Fibroblast of villous mesenchyme (primary cell): Measurements from ENCODE around the gene RPS6KB2. TPM values are rescaled to one million over a fixed set of nuclear protein-coding genes. Genes with fewer than 3 reads are reported as not detected.

Source experiments
- DNase-seq: peaks from one replicate; pipeline ENCODE4 v3.0.0-alpha.2; 2010; ENCODE audit warnings: low read depth
- H3K4me3 ChIP-seq: 2 replicates; pipeline ENCODE4 v1.5.1; 2011; ENCODE audit warnings: low read depth, mild to moderate bottlenecking, low read length
- CTCF ChIP-seq: IDR thresholded peaks from 2 replicates; pipeline ENCODE4 v1.5.1; 2012; ENCODE audit warnings: low read depth, mild to moderate bottlenecking, low read length; ENCODE audit not compliant: insufficient read depth
- small RNA-seq: library from RNA; depleted of rRNA; stranded (forward); fragments of <200 nt; gene quantifications from one replicate; pipeline ENCODE3, GENCODE V24; 2012
- total RNA-seq: library from RNA; depleted of rRNA; stranded (reverse); fragments of >200 nt; gene quantifications from 2 replicates; pipeline ENCODE4 v1.2.3, GENCODE V29; 2012

Gene RPS6KB2
- total RNA-seq, 1 donor: 42.3 TPM

GRCh38 chr11:67484847-67485311, 56.6 kb downstream of the RPS6KB2 start:
- DNase-seq: no peak
- no peak overlapping the region for H3K4me3 ChIP-seq
- no peak for TF ChIP-seq CTCF

Small RNAs within 50 kb of the gene (small RNA-seq; reads per million reads assigned to genes)
- not detected for gene RNU6-1238P

Other genes with a start within 250 kb of the RPS6KB2 start
- 24.5 and 33.2 TPM in 2 replicates for gene GRK2, start 162.0 kb upstream of the RPS6KB2 start, total RNA-seq
- 29.6 and 29.8 TPM in 2 replicates for gene ANKRD13D, start 139.2 kb upstream of the RPS6KB2 start, total RNA-seq
- gene SSH3, start 125.0 kb upstream of the RPS6KB2 start, total RNA-seq: 16.1 and 21.2 TPM in 2 replicates
- 43.2 and 68.9 TPM in 2 replicates for gene POLD4, start 74.9 kb upstream of the RPS6KB2 start, total RNA-seq
- 3.5 and 4.7 TPM in 2 replicates for gene CLCF1, start 54.9 kb upstream of the RPS6KB2 start, total RNA-seq
- gene RAD9A, start 36.5 kb upstream of the RPS6KB2 start, total RNA-seq: 4.3 and 6.4 TPM in 2 replicates
- gene PPP1CA, start 26.6 kb upstream of the RPS6KB2 start, total RNA-seq: 172 and 202 TPM in 2 replicates
- not detected in 2 replicates for gene TBC1D10C, start 24.4 kb upstream of the RPS6KB2 start, total RNA-seq
- not detected in 2 replicates for gene CARNS1, start 12.8 kb upstream of the RPS6KB2 start, total RNA-seq
- 0.32 TPM in 1 of 2 replicates, not detected in the other for gene PTPRCAP, start 9.2 kb downstream of the RPS6KB2 start, total RNA-seq
- gene CORO1B, start 15.0 kb downstream of the RPS6KB2 start, total RNA-seq: 85.5 and 102 TPM in 2 replicates
- not detected in 2 replicates for gene GPR152, start 24.2 kb downstream of the RPS6KB2 start, total RNA-seq
- gene CABP4, start 26.9 kb downstream of the RPS6KB2 start, total RNA-seq: not detected in 2 replicates
- gene TMEM134, start 40.8 kb downstream of the RPS6KB2 start, total RNA-seq: 18.4 and 18.6 TPM in 2 replicates
- gene AIP, start 54.5 kb downstream of the RPS6KB2 start, total RNA-seq: 42.7 and 55.1 TPM in 2 replicates
- 21.9 and 22.9 TPM in 2 replicates for gene PITPNM1, start 76.9 kb downstream of the RPS6KB2 start, total RNA-seq
- 13.5 and 16.8 TPM in 2 replicates for gene CDK2AP2, start 79.7 kb downstream of the RPS6KB2 start, total RNA-seq
- gene CABP2, start 95.0 kb downstream of the RPS6KB2 start, total RNA-seq: not detected in 2 replicates
- gene GSTP1, start 155.3 kb downstream of the RPS6KB2 start, total RNA-seq: 495 and 721 TPM in 2 replicates
- gene NDUFV1, start 178.4 kb downstream of the RPS6KB2 start, total RNA-seq: 140 and 178 TPM in 2 replicates
- gene NUDT8, start 201.4 kb downstream of the RPS6KB2 start, total RNA-seq: 4.7 and 5.8 TPM in 2 replicates
- not detected in 2 replicates for gene TBX10, start 211.3 kb downstream of the RPS6KB2 start, total RNA-seq
- not detected in 2 replicates for gene ACY3, start 222.2 kb downstream of the RPS6KB2 start, total RNA-seq
- gene ALDH3B2, start 246.1 kb downstream of the RPS6KB2 start, total RNA-seq: not detected in 2 replicates